Subcutaneous abdominal adipose tissue (tissue), 5 donors: ENCODE results near the gene KCNN4.

ENCODE experiments used
- H3K27ac ChIP-seq: one replicate; pipeline ENCODE4 v1.7.0; 2013; ENCODE audit warnings: low read depth, mild to moderate bottlenecking, inconsistent platforms, low read length, moderate library complexity
- H3K27me3 ChIP-seq, 5 donors: one replicate each; pipeline ENCODE4 v1.7.0; 2013; ENCODE audit warnings: low read length in 5 of 5, inconsistent platforms in 1 of 5; ENCODE audit not compliant: control insufficient read depth in 5 of 5, insufficient read depth in 4 of 5
- H3K36me3 ChIP-seq, 5 donors: one replicate each; pipeline ENCODE4 v1.7.0; 2013; ENCODE audit warnings: low read length in 5 of 5; ENCODE audit not compliant: control insufficient read depth in 5 of 5, insufficient read depth in 5 of 5
- H3K4me1 ChIP-seq, 5 donors: one replicate each; pipeline ENCODE4 v1.7.0; 2013; ENCODE audit warnings: low read length in 5 of 5, mild to moderate bottlenecking in 3 of 5, moderate library complexity in 1 of 5; ENCODE audit not compliant: control insufficient read depth in 5 of 5, insufficient read depth in 5 of 5
- H3K4me3 ChIP-seq, 5 donors: one replicate each; pipeline ENCODE4 v1.7.0; 2013; ENCODE audit warnings: low read length in 5 of 5, low read depth in 1 of 5
- H3K9ac ChIP-seq, 5 donors: one replicate each; pipeline ENCODE4 v1.7.0; 2013; ENCODE audit warnings: low read length in 5 of 5, mild to moderate bottlenecking in 4 of 5, moderate library complexity in 3 of 5
- H3K9me3 ChIP-seq, 5 donors: one replicate each; pipeline ENCODE4 v1.7.0; 2013; ENCODE audit warnings: low read length in 5 of 5; ENCODE audit not compliant: control insufficient read depth in 5 of 5
- donor health status: healthy.
- donor health status: healthy.
- donor health status: healthy.
- donor health status: healthy.
- donor health status: healthy.

KCNN4 gene

DNA sequence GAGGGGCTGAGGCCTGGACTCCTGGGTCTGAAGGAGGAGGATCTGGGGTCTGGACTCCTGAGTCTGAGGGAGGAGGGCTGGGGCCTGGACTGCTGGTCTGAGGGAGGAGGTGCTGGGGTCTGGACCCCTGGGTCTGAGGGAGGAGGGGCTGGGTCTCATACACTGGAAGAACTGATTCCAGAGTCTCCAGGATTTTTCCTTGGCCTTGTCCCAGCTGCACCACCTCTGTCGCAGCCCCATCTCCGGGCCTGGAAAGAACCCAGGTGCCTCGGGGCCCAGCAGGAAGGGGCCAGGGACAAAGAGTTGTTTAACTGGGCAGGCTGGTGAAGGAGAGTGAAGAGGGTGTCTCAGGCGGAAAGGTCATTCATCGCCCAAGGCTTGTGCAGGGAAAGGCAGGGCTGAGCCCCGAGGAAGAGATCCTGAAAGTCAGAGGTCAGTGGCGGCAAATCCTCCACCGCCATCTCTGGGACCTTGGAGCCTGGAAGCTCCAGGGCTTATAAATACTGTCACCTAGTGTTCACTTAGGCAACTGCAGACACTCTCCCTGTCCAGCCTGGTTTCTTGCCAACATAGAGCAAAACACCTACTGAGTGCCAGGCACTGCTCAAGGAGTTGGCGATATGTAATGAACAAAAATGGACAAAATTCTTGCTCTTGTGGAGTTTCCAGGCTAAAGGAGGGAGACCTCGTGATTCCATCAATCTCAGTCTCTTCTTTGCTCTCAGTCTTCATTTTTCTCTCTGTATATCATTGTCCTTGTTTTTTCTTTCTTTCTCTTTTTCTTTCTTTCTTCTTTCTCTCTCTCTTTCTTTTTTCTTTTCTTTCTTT is 4.4 kb upstream of the KCNN4 start:
- Histone ChIP-seq H3K9me3 (no peaks in the 10 kb centered on the region), H3K36me3 (no peaks in the 10 kb centered on the region), H3K27ac (no peak overlapping the region), H3K9ac (peak overlapping the region in 1 of 5 donors; percentile 17), H3K4me1 (peaks cover 2 to 18% (median 7%) of the 10 kb centered on the region in 5 donors), H3K27me3 (peaks cover 8 to 17% (median 12%) of the 10 kb centered on the region in 5 donors), H3K4me3 (no peak overlapping the region)

DNA sequence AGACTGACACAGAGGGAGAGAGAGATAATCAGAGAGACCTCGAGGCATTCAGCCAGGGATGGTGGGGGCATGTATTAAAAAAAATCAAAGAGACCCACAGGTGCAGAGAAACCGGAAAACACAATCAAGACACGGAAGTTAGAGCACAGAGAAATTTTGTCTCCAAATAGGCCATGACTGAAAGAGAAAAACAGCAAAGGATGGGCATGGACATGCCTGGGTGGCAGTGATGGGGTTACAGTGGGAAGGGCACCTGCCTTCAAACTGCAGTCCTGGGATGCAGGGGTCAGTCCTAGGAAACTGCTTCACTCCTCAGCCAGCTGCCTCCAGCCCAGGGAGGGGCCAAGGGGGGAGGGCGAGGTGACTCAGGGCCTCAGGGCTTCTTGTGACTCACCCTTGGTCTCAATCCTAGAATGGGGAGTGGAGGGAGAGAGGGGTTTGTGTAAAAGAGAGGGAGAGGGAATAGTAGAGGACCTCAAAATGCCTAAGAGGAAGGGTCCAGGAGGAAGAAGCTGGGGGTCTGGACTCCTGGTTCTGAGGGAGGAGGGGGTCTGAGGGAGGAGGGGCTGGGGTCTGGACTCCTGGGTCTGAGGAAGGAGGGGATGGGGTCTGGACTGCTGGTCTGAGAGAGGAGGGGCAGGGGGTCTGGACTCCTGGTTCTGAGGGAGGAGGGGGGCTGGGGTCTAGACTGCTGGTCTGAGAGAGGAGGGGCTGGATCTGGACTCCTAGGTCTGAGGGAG is 3.6 kb upstream of the KCNN4 start:
- no peak overlapping the region for H3K9ac ChIP-seq
- no peak overlapping the region for H3K4me3 ChIP-seq
- H3K36me3 ChIP-seq, result no peaks in the 10 kb centered on the region
- H3K27me3 ChIP-seq, result peaks cover 8 to 17% (median 12%) of the 10 kb centered on the region in 5 donors
- H3K4me1 ChIP-seq, result peaks cover 2 to 21% (median 7%) of the 10 kb centered on the region in 5 donors
- no peaks in the 10 kb centered on the region for H3K9me3 ChIP-seq
- no peak overlapping the region for H3K27ac ChIP-seq

DNA sequence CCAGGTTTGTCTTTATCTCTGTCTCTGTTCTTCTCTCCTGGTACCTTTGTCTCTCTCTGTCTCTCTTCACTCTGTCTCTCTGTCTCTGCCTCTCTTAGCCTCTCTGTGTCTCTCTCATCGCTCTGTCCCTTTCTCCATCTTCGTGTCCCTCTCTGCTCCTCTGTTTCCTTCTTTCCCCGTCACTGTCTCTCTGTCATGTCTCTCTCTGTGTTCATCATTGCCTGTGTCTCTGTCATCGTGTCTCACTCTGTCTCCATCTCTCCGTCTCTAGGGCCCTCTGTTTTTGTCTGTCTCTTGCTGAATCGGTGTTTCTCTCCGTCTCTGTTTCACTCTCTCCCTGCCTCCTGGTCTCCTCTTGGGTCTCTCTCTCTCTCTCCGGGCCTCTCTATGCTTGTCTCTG is 2.9 kb upstream of the KCNN4 start:
- peaks cover 8 to 17% (median 12%) of the 10 kb centered on the region in 5 donors for H3K27me3 ChIP-seq
- H3K9me3 ChIP-seq, result no peaks in the 10 kb centered on the region
- H3K27ac ChIP-seq, result no peak overlapping the region
- H3K9ac ChIP-seq, result no peak overlapping the region
- no peak overlapping the region for H3K4me3 ChIP-seq
- H3K36me3 ChIP-seq, result no peaks in the 10 kb centered on the region
- H3K4me1 ChIP-seq, result peaks cover 2 to 29% (median 7%) of the 10 kb centered on the region in 5 donors

DNA sequence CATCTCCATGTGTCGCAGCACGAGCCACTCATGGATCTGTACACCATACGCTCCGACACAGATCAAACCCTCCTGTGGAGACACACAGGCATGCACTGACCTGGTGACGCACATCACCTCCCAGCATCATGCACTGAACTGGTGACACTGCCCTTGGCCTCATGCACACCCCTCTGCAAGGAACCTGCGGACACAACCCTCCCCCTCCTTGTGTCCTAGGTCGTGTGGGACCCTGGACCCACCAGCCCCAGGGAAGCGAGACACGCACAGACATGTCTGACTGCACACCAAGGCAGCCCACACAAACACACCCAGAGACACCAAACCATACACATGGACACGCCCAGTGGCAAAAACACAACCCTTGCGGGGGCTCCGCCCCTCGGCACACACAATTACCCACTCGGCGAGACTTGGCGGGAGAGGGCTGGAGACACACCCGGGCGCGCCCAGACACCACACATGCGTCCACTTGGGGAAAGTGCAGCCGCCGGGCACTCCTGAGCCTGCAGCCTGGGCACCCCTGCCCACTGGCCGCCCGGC is 2.0 kb upstream of the KCNN4 start:
- H3K4me3 ChIP-seq, result no peak overlapping the region
- H3K9ac ChIP-seq, result no peak overlapping the region
- peaks cover 8 to 17% (median 12%) of the 10 kb centered on the region in 5 donors for H3K27me3 ChIP-seq
- H3K4me1 ChIP-seq, result peaks cover 2 to 35% (median 11%) of the 10 kb centered on the region in 5 donors
- no peak overlapping the region for H3K27ac ChIP-seq
- H3K36me3 ChIP-seq, result no peaks in the 10 kb centered on the region
- H3K9me3 ChIP-seq, result no peaks in the 10 kb centered on the region

DNA sequence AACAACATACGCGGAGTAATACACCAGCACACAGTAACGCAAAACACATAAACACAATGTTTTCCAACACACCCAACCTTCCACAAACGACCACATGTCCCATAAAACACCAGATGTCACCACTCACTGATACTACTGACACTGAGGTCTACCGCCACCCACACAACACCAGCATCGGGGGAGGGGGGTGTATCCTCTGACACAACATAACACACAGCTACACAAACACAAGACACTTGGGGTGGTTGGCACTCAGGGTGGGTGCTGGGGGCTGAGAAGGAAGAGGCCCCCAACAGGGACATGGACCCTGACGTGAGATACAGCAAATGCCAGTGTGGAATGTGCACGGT is 1.5 kb upstream of the KCNN4 start:
- Histone ChIP-seq H3K9me3 (no peaks in the 10 kb centered on the region), H3K27me3 (peaks cover 8 to 17% (median 12%) of the 10 kb centered on the region in 5 donors), H3K4me1 (peaks cover 2 to 38% (median 11%) of the 10 kb centered on the region in 5 donors), H3K27ac (no peak overlapping the region), H3K36me3 (no peaks in the 10 kb centered on the region), H3K4me3 (no peak overlapping the region), H3K9ac (no peak overlapping the region)

DNA sequence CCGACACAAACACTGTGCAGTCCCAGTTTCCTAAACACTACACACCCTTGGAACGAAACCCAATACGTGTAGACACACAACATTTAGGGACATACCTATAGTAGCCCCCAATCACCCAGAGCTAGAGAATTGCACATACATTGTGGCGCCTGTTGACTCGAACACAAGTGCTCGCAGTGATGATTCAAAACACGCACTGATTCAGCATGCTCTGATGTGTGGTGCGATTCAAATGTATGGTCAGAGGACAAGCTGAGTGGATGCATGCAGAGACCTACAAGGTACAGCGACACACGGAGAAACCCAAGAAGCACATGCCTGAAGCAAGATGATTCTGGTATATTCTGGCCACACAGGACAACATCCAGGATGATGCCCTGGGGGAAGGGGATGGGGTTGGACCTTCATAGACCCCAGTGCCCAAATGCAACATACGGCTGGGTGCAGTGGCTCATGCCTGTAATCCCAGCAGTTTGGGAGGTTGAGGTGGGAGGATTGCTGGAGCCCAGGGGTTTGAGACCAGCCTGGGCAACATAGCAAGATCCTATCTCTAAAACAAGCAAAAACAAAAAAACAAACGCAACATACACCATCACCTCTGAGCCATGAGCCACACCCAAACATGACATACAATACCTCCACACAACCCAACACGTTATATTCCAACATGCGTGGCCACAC is 997 bp upstream of the KCNN4 start:
- Histone ChIP-seq H3K27me3 (peaks cover 8 to 17% (median 12%) of the 10 kb centered on the region in 5 donors), H3K9me3 (no peaks in the 10 kb centered on the region), H3K9ac (no peak overlapping the region), H3K4me3 (no peak overlapping the region), H3K27ac (no peak overlapping the region), H3K36me3 (no peaks in the 10 kb centered on the region), H3K4me1 (peaks cover 2 to 42% (median 11%) of the 10 kb centered on the region in 5 donors)

DNA sequence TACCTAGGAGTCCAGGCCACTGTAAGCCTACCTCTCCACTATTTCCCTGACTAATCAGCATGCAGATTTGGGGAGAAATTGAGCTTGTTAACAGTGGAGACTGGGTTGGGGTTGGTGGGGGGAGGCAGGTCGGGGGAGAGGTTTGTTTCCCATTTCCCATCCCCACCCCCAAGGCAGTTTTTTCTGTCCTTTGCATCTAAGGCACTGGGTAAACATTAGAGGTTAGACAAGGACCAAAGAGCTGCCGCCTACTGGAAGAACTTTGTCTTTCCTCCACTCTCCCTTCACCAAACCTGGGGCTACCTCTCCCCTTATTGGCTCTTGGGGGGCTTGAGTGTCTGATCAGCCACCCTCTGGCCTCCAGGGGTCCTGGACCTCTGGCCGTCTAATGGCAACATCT is 953 bp downstream of the KCNN4 start:
- peak overlapping the region; percentile 16 for H3K27ac ChIP-seq
- no peaks in the 10 kb centered on the region for H3K9me3 ChIP-seq
- H3K9ac ChIP-seq, result peak overlapping the region in 1 of 5 donors; percentile 54
- H3K27me3 ChIP-seq, result peaks cover 8 to 22% (median 17%) of the 10 kb centered on the region in 5 donors
- H3K4me3 ChIP-seq, result peak overlapping the region in 2 of 5 donors; percentile 11 to 17
- no peaks in the 10 kb centered on the region for H3K36me3 ChIP-seq
- peaks cover 2 to 41% (median 7%) of the 10 kb centered on the region in 5 donors for H3K4me1 ChIP-seq

DNA sequence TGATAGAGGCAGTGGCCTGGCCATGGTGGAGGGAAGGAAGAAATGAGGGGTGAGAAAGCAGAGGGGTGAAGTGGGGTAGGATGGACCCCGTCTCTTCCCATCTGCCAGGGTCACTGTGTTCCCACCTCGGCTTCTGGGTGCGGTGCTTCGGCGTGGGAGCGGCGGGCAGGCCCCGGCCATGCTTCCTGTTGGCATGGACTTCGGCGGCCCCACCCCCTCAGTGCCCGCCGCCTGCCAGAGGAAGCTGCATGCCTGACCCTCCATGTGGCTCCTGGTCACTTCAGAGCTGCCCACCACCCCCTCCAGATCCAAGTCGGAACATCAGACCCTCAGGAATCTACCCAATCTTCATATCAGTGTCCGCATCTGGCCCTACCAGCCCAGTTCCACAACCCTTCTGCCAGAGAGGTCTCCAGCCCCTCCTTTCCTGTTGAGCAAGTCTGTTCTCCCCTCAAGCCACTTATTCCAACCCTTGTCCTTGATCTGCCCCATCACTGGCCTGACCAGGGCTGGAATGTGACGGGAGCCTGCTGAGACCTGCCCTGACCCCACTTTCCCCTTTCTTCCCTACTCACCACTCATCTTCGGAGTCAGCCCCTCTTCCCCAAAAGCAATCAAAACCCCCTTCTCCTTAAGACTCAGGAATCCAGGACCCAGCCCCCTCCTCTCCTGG is 1.5 kb downstream of the KCNN4 start:
- Histone ChIP-seq H3K4me3 (peak overlapping the region in 2 of 5 donors; percentile 3 to 17), H3K36me3 (no peaks in the 10 kb centered on the region), H3K27ac (peak overlapping the region; percentile 16), H3K4me1 (peaks cover 1 to 41% (median 11%) of the 10 kb centered on the region in 5 donors), H3K9me3 (no peaks in the 10 kb centered on the region), H3K27me3 (peaks cover 8 to 23% (median 17%) of the 10 kb centered on the region in 5 donors), H3K9ac (peak overlapping the region in 1 of 5 donors; percentile 54)

DNA sequence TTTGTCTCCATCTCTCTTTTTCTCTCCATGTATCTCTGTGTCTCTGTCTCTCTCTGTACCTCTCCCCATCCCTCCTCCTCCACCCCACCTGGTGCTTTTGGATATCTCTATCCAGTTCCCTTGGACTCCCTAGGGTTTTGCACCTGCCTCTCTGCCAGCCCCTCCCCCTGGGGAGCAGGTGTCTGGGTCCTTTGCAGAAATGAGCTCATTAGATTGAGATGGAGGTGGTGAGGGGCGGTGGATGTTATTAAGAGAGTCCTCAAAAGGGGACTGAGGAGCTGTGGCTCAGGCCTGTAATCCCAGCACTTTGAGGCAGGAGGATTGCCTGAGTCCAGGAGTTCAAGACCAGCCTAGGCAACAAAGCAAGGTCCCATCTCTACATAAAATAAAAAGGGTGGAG is 2.1 kb downstream of the KCNN4 start:
- no peak overlapping the region for H3K4me3 ChIP-seq
- no peaks in the 10 kb centered on the region for H3K36me3 ChIP-seq
- no peak overlapping the region for H3K27ac ChIP-seq
- H3K9ac ChIP-seq, result no peak overlapping the region
- no peaks in the 10 kb centered on the region for H3K9me3 ChIP-seq
- peaks cover 0 to 45% (median 13%) of the 10 kb centered on the region in 5 donors for H3K4me1 ChIP-seq
- H3K27me3 ChIP-seq, result peaks cover 8 to 26% (median 22%) of the 10 kb centered on the region in 5 donors
